Suprapubic skin (tissue), 4 donors: ENCODE data around the gene ZNF804B.

ENCODE experiments used
- CTCF ChIP-seq, 2 donors: fragments of 200-600 bp in 1 of 2; fragments of 450-650 bp in 1 of 2; sonication (generic) in 1 of 2; IDR thresholded peaks; one replicate each; pipeline ENCODE4 v1.5.1; 2016 to 2019; ENCODE audit warnings: antibody characterized with exemption in 2 of 2, mild to moderate bottlenecking in 1 of 2, moderate library complexity in 1 of 2
- POLR2A ChIP-seq, 2 donors: fragments of 450-650 bp; IDR thresholded peaks; one replicate each; pipeline ENCODE4 v1.6.1; 2017; ENCODE audit warnings: antibody characterized with exemption in 2 of 2, mild to moderate bottlenecking in 2 of 2, moderate library complexity in 2 of 2
- POLR2AphosphoS5 ChIP-seq, 3 donors: sonication (generic); formaldehyde crosslinking; IDR thresholded peaks; one replicate each; pipeline ENCODE4 v1.6.1; 2017; ENCODE audit warnings: antibody characterized with exemption in 3 of 3

GRCh38 chr7:89053130-89053529, 293.6 kb downstream of the ZNF804B start:
- TF ChIP-seq CTCF (IDR thresholded peaks at IDR 0.05): no peak
- no peak for TF ChIP-seq POLR2A (IDR thresholded peaks at IDR 0.05)
- TF ChIP-seq POLR2AphosphoS5 (IDR thresholded peaks at IDR 0.05): no peak
